ENCODE measurements around the gene RASSF1.
"Not testable (repeated sequence)": the region's sequence is repeated elsewhere in the genome, so short reads cannot be mapped to it uniquely, and the experiment has no call there.

The RASSF1 gene

GRCh38 chr3:50322386-50323091 lies 18.1 kb downstream of the RASSF1 start, which contains the start of gene HYAL2:
TSS of gene HYAL2 (minus strand) at chr3:50322745. CDS start at chr3:50320489, 2,256 bp downstream.
- no peak for DNase-seq

- DNase-seq: no peak
These were observed 18.6 kb downstream of the RASSF1 start for GRCh38 chr3:50322115-50322385.

- peak; percentile 75 to 83 for DNase-seq
These were observed 19.1 kb downstream of the RASSF1 start for GRCh38 chr3:50321336-50322114.

GRCh38 chr3:50320853-50321335 lies 19.7 kb downstream of the RASSF1 start:
- peak; percentile 23 to 75 for DNase-seq

- no peak for DNase-seq
These were observed 20.6 kb downstream of the RASSF1 start for GRCh38 chr3:50319894-50320625.

- no peak for DNase-seq
These were observed 21.3 kb downstream of the RASSF1 start for GRCh38 chr3:50319181-50319893.

- no peak for DNase-seq
These were observed 22.0 kb downstream of the RASSF1 start for GRCh38 chr3:50318615-50319014.

GRCh38 chr3:50318163-50318562 lies 22.5 kb downstream of the RASSF1 start:
- DNase-seq: no peak

GRCh38 chr3:50317300-50317699 lies 23.3 kb downstream of the RASSF1 start:
- DNase-seq: no peak

- no peak for DNase-seq
These were observed 23.9 kb downstream of the RASSF1 start for GRCh38 chr3:50316657-50317242.

GRCh38 chr3:50314816-50315215 lies 25.8 kb downstream of the RASSF1 start:
- DNase-seq: no peak

- DNase-seq: no peak
These were observed 26.3 kb downstream of the RASSF1 start for GRCh38 chr3:50314342-50314741.

- not testable (repeated sequence) for DNase-seq
These were observed 28.6 kb downstream of the RASSF1 start for GRCh38 chr3:50312041-50312440.

GRCh38 chr3:50304601-50305000 lies 36.0 kb downstream of the RASSF1 start:
- no peak for DNase-seq

- DNase-seq: no peak
These were observed 37.4 kb downstream of the RASSF1 start, which contains the start of gene HYAL1 for GRCh38 chr3:50303013-50303815. TSS of gene HYAL1 (minus strand) at chr3:50303574. CDS start at chr3:50302956, 618 bp downstream.

- DNase-seq: no peak
These were observed 38.3 kb downstream of the RASSF1 start for GRCh38 chr3:50302095-50303012.

GRCh38 chr3:50300681-50301254 lies 39.9 kb downstream of the RASSF1 start:
- no peak for DNase-seq

GRCh38 chr3:50299929-50300680 lies 40.5 kb downstream of the RASSF1 start:
- DNase-seq: peak; percentile 32 to 76

- no peak for DNase-seq
These were observed 41.1 kb downstream of the RASSF1 start for GRCh38 chr3:50299638-50299928.

All from bone marrow (tissue), 2 donors.